ENCODE measurements around the gene PXMP4.

DNA sequence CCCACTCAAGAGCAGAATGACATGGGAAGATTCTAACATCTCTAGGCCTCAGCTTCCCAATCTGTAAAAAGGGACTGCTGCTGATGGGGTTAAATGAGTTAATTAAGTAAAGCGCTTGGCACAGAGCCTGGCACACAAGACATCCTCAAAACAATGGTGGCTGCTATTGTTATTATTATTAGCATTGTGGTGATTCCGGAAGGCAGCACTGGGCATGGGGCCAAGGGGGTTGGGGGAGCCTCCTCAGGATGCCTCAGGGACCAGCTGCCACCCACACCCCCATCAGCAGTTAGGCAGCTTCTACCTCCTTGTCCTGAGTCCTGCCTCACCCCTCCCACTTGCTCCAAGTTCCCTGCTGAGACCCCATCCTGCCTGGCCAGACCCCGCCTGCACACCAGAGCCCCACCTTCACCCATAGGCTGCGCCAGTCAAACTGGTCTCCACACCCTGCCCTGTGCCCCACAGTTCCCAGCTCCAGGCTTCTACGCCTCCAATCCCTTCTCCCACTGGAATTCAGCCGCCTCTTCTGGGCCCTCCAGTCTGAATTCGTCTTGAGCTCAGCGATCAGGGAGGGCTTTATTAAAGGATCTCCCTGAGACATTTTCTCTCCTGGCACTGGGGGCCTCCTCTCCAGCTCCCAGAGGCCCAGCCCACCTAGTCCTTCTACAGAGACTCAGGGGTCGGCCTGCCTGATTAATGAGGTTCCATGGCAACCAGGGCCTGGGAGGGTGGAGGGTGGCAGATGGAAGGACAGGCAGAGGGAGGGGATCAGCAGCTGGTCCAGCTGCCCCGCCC lies 35.4 kb downstream of the PXMP4 start:
- TF ChIP-seq, protein P1, sequence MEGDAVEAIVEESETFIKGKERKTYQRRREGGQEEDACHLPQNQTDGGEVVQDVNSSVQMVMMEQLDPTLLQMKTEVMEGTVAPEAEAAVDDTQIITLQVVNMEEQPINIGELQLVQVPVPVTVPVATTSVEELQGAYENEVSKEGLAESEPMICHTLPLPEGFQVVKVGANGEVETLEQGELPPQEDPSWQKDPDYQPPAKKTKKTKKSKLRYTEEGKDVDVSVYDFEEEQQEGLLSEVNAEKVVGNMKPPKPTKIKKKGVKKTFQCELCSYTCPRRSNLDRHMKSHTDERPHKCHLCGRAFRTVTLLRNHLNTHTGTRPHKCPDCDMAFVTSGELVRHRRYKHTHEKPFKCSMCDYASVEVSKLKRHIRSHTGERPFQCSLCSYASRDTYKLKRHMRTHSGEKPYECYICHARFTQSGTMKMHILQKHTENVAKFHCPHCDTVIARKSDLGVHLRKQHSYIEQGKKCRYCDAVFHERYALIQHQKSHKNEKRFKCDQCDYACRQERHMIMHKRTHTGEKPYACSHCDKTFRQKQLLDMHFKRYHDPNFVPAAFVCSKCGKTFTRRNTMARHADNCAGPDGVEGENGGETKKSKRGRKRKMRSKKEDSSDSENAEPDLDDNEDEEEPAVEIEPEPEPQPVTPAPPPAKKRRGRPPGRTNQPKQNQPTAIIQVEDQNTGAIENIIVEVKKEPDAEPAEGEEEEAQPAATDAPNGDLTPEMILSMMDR (IDR thresholded peaks at IDR 0.05): no peak
- no peak for TF ChIP-seq POLR2A (IDR thresholded peaks at IDR 0.05)

All from gastroesophageal sphincter (tissue), 3 donors.